GM18907 (cell line): ENCODE data around the gene C9orf40.

Experiments
- ATAC-seq: cut with Tn5 transposase; IDR thresholded peaks from one replicate; pipeline ENCODE4 v1.9.1; 2021; ENCODE audit warnings: mild to moderate bottlenecking, moderate library complexity; ENCODE audit not compliant: unreplicated experiment

The C9orf40 gene

GRCh38 chr9:74942801-74943200 is 9.9 kb downstream of the C9orf40 start:
- ATAC-seq: no peak

- no peak for ATAC-seq
Measured at GRCh38 chr9:74940600-74940999, 12.1 kb downstream of the C9orf40 start.

- ATAC-seq: no peak
Measured at GRCh38 chr9:74935008-74935407, 17.7 kb downstream of the C9orf40 start.

GRCh38 chr9:74921737-74922136 is 31.0 kb downstream of the C9orf40 start:
- no peak for ATAC-seq

- ATAC-seq: no peak
Measured at GRCh38 chr9:74920944-74921626, 31.6 kb downstream of the C9orf40 start.

- no peak for ATAC-seq
Measured at GRCh38 chr9:74910036-74910435, 42.7 kb downstream of the C9orf40 start.

GRCh38 chr9:74908665-74909064 is 44.0 kb downstream of the C9orf40 start:
- ATAC-seq: no peak

- ATAC-seq: no peak
Measured at GRCh38 chr9:74907085-74907484, 45.6 kb downstream of the C9orf40 start.

GRCh38 chr9:74901001-74901400 is 51.7 kb downstream of the C9orf40 start:
- ATAC-seq: no peak
